HG03159 (cell line): ENCODE results near the gene ZDHHC7.

Source experiments
- ATAC-seq: cut with Tn5 transposase; IDR thresholded peaks from one replicate; pipeline ENCODE4 v1.9.1; 2021; ENCODE audit warnings: mild to moderate bottlenecking, moderate library complexity; ENCODE audit not compliant: unreplicated experiment

Gene ZDHHC7

DNA sequence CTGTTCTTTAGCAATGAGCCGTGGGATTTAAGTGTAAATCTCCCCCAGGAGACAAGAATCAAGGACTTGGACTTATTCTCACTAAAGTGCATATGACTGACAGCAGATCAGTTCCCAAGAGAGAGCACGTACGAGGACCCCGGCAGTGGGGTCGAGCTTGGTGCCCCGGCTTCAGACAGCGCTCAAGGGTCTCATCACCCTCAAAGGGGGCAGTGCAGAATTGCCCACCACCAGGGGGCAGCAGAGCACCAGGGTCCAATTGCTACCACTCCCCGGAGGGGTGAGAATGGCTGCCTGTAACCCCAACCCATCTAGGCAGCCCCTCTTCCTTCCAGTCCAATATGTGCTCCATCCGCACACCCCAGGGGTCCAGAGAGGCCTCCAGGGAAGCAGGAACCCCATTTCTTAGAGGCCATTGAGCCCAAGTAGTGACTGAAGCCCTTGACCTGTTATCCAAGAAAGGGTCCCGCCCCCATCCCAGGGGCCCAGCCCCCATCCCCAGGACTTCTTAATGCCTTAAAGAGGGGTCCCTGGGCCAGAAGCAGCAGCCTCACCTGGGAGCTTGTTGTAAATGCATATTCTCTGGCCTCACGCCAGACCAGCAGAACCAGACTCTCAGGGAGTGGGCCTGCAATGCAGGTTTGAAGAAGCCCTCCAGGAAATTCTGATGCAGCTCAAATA is 86.1 kb downstream of the ZDHHC7 start:
- no peak for ATAC-seq

DNA sequence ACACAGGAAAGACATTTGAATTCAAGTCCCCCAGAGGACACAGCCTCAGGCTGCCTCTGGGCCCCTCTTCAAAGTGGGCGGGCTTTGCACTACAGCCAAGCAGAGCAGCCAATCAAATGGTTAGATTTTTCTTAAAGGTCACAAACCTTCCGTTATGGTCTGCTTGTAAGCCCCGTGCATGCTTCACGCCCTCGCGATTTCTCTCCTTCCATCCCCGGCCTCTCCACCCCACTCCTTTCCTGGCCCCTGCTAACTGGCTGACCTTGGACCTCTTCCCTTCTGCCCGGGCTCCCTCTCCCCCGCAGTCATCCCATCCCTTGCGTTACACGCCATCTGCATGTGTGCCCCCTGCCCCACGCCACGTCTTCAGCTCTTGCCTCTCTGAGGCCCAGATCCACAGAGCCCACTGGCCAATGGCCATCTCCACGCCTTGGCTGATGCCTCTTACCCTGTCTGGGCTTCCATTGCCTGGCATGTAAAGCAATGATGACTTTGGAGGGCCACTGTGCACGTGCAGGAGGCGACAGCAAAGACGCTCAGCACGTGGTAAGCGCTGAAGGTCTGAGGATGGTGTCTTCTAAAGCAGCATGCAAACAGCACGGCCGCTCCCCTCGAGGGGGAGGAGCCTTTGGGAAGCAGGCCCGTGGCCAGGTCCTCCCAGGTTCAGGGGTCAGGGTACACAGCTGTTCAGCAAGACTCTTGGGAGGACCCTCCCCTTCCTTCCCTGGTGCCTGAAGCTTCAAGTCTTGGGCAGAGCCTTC is 86.8 kb downstream of the ZDHHC7 start:
- ATAC-seq, result no peak
